ENCODE measurements around the gene OMD.

OMD gene

GRCh38 chr9:92385477-92385876 lies 38.8 kb downstream of the OMD start:
- H3K9me2 ChIP-seq (replicated peaks; ENCODE audit: insufficient read depth, low read length) = no peaks in the 10 kb centered on the region
- H3K9ac ChIP-seq (ENCODE audit: low read length) = no peak overlapping the region
- no peaks in the 10 kb centered on the region for H3F3A ChIP-seq (ENCODE audit: insufficient read depth, low read length)
- H4K20me1 ChIP-seq (ENCODE audit: insufficient read depth, low read length) = no peaks in the 10 kb centered on the region
- H3K9me3 ChIP-seq (replicated peaks; ENCODE audit: insufficient read depth, low read length) = no peaks in the 10 kb centered on the region
- no peak overlapping the region for H3K4me2 ChIP-seq (ENCODE audit: low read depth, low read length)
- no peaks in the 10 kb centered on the region for H3K79me2 ChIP-seq (ENCODE audit: low read length)
- TF ChIP-seq CTCF (IDR thresholded peaks at IDR 0.05; ENCODE audit: low read length) (no peak), EZH2 (optimal IDR thresholded peaks at IDR 0.05; ENCODE audit: low read depth, low read length) (no peak), EZH2phosphoT487 (IDR thresholded peaks at IDR 0.05; ENCODE audit: low read length) (no peak)
- no peaks in the 10 kb centered on the region for H3K36me3 ChIP-seq (replicated peaks; ENCODE audit: insufficient read depth, low read length)
- no peak for DNase-seq
- H3K27me3 ChIP-seq (replicated peaks; ENCODE audit: insufficient read depth, low read length) = no peaks in the 10 kb centered on the region
- no peak overlapping the region for H2AFZ ChIP-seq (ENCODE audit: low read length)
- no peaks in the 10 kb centered on the region for H3K4me1 ChIP-seq (ENCODE audit: low read length)
- H3K27ac ChIP-seq (ENCODE audit: low read length) = no peak overlapping the region
- no peak overlapping the region for H3K4me3 ChIP-seq (ENCODE audit: low read length)

GRCh38 chr9:92385001-92385400 lies 39.3 kb downstream of the OMD start:
- Histone ChIP-seq H3K4me3 (ENCODE audit: low read length) (no peak overlapping the region), H3K27ac (ENCODE audit: low read length) (no peak overlapping the region), H3K9ac (ENCODE audit: low read length) (no peak overlapping the region), H3K9me3 (replicated peaks; ENCODE audit: insufficient read depth, low read length) (no peaks in the 10 kb centered on the region), H4K20me1 (ENCODE audit: insufficient read depth, low read length) (no peaks in the 10 kb centered on the region), H3K4me1 (ENCODE audit: low read length) (no peaks in the 10 kb centered on the region), H3K79me2 (ENCODE audit: low read length) (no peaks in the 10 kb centered on the region), H3F3A (ENCODE audit: insufficient read depth, low read length) (no peaks in the 10 kb centered on the region), H2AFZ (ENCODE audit: low read length) (no peak overlapping the region), H3K27me3 (replicated peaks; ENCODE audit: insufficient read depth, low read length) (no peaks in the 10 kb centered on the region), H3K9me2 (replicated peaks; ENCODE audit: insufficient read depth, low read length) (no peaks in the 10 kb centered on the region), H3K36me3 (replicated peaks; ENCODE audit: insufficient read depth, low read length) (no peaks in the 10 kb centered on the region), H3K4me2 (ENCODE audit: low read depth, low read length) (no peak overlapping the region)
- no peak for DNase-seq
- TF ChIP-seq CTCF (IDR thresholded peaks at IDR 0.05; ENCODE audit: low read length) = no peak
- no peak for TF ChIP-seq EZH2phosphoT487 (IDR thresholded peaks at IDR 0.05; ENCODE audit: low read length)
- TF ChIP-seq EZH2 (optimal IDR thresholded peaks at IDR 0.05; ENCODE audit: low read depth, low read length) = no peak

GRCh38 chr9:92384375-92384774 lies 39.9 kb downstream of the OMD start:
- Histone ChIP-seq H3K79me2 (ENCODE audit: low read length) (no peaks in the 10 kb centered on the region), H3K4me3 (ENCODE audit: low read length) (no peak overlapping the region), H3K9me2 (replicated peaks; ENCODE audit: insufficient read depth, low read length) (no peaks in the 10 kb centered on the region), H3K9ac (ENCODE audit: low read length) (no peak overlapping the region), H3K27ac (ENCODE audit: low read length) (no peak overlapping the region), H3K36me3 (replicated peaks; ENCODE audit: insufficient read depth, low read length) (no peaks in the 10 kb centered on the region), H3K27me3 (replicated peaks; ENCODE audit: insufficient read depth, low read length) (no peaks in the 10 kb centered on the region), H3K4me1 (ENCODE audit: low read length) (no peaks in the 10 kb centered on the region), H4K20me1 (ENCODE audit: insufficient read depth, low read length) (no peaks in the 10 kb centered on the region), H3F3A (ENCODE audit: insufficient read depth, low read length) (no peaks in the 10 kb centered on the region), H3K4me2 (ENCODE audit: low read depth, low read length) (no peak overlapping the region), H2AFZ (ENCODE audit: low read length) (no peak overlapping the region), H3K9me3 (replicated peaks; ENCODE audit: insufficient read depth, low read length) (no peaks in the 10 kb centered on the region)
- no peak for TF ChIP-seq EZH2phosphoT487 (IDR thresholded peaks at IDR 0.05; ENCODE audit: low read length)
- no peak for TF ChIP-seq EZH2 (optimal IDR thresholded peaks at IDR 0.05; ENCODE audit: low read depth, low read length)
- no peak for TF ChIP-seq CTCF (IDR thresholded peaks at IDR 0.05; ENCODE audit: low read length)
- DNase-seq = no peak

Data from MM.1S (cell line).